Mucosa of stomach (tissue), 1 donor: ENCODE data around the gene BEX4.
A peak's percentile ranks its signal among the peaks of the same experiment; 100 is the strongest.
"Not testable (repeated sequence)": the region's sequence is repeated elsewhere in the genome, so short reads cannot be mapped to it uniquely, and the experiment has no call there.

ENCODE experiments used
- H3K27me3 ChIP-seq: one replicate; pipeline ENCODE4 v1.7.0; 2013; ENCODE audit warnings: mild to moderate bottlenecking, low read length; ENCODE audit not compliant: control insufficient read depth, insufficient read depth
- H3K36me3 ChIP-seq: one replicate; pipeline ENCODE4 v1.7.0; 2013; ENCODE audit warnings: low read length; ENCODE audit not compliant: control insufficient read depth, insufficient read depth
- H3K4me1 ChIP-seq: one replicate; pipeline ENCODE4 v1.7.0; 2013; ENCODE audit warnings: mild to moderate bottlenecking, low read length; ENCODE audit not compliant: control insufficient read depth, insufficient read depth
- H3K4me3 ChIP-seq: one replicate; pipeline ENCODE4 v1.7.0; 2013; ENCODE audit warnings: low read length
- H3K9ac ChIP-seq: one replicate; pipeline ENCODE4 v1.7.0; 2013; ENCODE audit warnings: mild to moderate bottlenecking, low read length, moderate library complexity
- H3K9me3 ChIP-seq: one replicate; pipeline ENCODE4 v1.7.0; 2013; ENCODE audit warnings: mild to moderate bottlenecking, low read length, moderate library complexity; ENCODE audit not compliant: control insufficient read depth
- donor health status: Pancreatic carcinoma.

Gene BEX4, protein sequence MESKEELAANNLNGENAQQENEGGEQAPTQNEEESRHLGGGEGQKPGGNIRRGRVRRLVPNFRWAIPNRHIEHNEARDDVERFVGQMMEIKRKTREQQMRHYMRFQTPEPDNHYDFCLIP

GRCh38 chrX:103214870-103215424, at the start of gene BEX4:
BEX4 (plus strand) TSS chrX:103215108; CDS start chrX:103216154, 1,046 bp downstream.
- H3K9me3 ChIP-seq, result no peaks in the 10 kb centered on the region
- no peaks in the 10 kb centered on the region for H3K36me3 ChIP-seq
- no peak within 1 kb of the TSS for H3K4me3 ChIP-seq
- H3K9ac ChIP-seq, result peak within 1 kb of the TSS; percentile 82
- H3K4me1 ChIP-seq, result no peaks in the 10 kb centered on the region
- no peaks in the 10 kb centered on the region for H3K27me3 ChIP-seq

DNA sequence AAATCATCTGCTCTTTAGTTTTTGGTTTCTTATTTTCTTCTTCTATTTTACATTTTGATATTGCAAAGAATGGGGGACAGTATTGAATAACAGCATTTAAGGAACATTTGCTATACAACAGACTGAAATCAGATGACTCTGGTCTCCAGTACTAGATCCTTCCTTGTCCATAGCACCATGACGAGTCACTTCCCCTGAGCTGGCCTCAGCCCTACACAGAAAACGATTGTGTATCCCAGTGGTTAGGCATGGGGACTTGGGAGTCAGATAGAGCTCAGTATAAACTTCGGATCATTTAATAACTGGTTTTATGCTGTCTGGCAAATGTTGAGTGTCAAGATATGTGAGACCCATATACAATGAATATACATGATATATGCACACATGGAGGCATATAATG, 44.7 kb upstream of the BEX4 start:
- Histone ChIP-seq H3K27me3 (no peaks in the 10 kb centered on the region), H3K9me3 (no peaks in the 10 kb centered on the region), H3K4me3 (no peak overlapping the region), H3K4me1 (no peaks in the 10 kb centered on the region), H3K36me3 (no peaks in the 10 kb centered on the region), H3K9ac (no peak overlapping the region)

DNA sequence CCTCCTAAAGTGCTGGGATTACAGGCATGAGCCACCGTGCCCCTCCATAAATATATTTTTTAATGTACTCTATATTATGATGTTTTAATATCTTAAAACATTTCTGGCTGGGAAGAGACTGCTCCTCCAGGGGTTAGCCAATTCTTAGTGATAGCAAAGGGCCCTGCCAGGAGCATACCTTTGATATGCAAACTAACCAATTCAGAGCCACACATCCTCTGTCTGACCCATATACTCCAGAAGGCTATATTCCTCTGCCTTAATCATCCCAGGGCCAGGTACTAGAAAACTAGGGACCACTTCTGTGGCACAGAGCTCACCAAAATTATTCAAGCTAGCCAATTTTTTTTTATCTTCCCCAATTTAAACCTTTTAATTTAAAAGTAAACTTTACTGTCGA, 43.6 kb upstream of the BEX4 start:
- Histone ChIP-seq H3K4me1 (no peaks in the 10 kb centered on the region), H3K9ac (no peak overlapping the region), H3K27me3 (no peaks in the 10 kb centered on the region), H3K36me3 (no peaks in the 10 kb centered on the region), H3K4me3 (no peak overlapping the region), H3K9me3 (no peaks in the 10 kb centered on the region)

GRCh38 chrX:103175256-103175655, 39.7 kb upstream of the BEX4 start:
- H3K4me3 ChIP-seq, H3K4me1 ChIP-seq, H3K36me3 ChIP-seq, H3K9me3 ChIP-seq, H3K9ac ChIP-seq, H3K27me3 ChIP-seq: not testable (repeated sequence)

DNA sequence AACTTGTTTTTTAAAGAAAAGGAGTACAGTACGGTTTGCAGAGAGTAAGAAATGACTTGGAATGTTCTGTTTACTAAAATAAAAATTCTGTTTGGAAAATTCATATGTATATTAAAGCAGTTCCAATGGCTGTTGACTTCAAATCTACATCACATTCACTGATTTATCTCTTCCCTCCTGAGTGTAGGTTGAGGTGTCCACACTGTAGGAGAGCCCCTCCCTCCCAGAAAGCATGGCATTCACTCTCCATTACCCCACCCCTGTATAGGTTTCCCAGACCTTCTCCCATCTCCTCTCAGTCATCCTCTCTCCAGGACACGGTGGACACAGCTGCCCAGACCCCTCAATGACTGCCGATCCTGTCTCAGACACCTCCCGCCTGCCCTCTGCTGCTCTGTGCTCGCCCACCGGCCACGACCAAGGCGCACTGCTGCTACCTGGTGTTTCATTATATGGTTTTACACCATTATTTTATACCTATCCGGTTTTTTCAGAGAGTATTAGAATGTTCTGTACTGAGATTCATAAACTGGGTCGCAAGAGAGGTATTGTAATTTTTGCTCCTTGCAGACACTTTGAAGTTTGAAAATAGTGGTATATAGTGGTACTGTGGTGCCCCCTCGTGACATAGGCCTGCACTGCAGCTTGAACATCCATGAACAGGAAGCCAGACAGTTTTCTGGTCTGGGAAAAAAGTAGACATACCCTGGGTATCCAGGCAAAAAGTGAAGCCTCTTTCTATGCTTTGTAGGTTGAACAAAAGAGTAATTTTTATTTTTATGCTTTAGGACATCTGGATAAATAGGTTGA, 38.8 kb upstream of the BEX4 start:
- Histone ChIP-seq H3K4me3 (no peak overlapping the region), H3K36me3 (no peaks in the 10 kb centered on the region), H3K9me3 (no peaks in the 10 kb centered on the region), H3K27me3 (no peaks in the 10 kb centered on the region), H3K9ac (no peak overlapping the region), H3K4me1 (no peaks in the 10 kb centered on the region)

DNA sequence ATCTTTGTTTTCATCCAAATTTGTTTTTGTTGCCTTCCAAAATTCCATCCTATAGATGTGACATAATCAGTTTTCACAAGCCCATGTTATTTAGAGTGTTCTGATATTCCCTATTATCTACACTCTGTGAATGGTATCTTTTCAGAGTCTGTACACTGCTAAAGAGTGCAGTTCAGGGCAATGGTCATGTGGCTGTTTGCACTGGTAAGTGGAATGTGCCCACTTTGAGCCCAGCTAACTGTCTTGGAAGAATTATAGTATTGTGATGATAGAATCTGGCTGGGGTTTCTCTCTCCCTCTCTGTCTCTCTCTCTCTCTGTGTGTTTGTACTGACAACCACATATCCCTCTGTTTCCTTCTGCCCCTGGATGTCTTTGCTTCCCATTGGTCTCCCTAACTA, 37.4 kb upstream of the BEX4 start:
- H3K9ac ChIP-seq, result no peak overlapping the region
- no peaks in the 10 kb centered on the region for H3K36me3 ChIP-seq
- H3K27me3 ChIP-seq, result no peaks in the 10 kb centered on the region
- H3K4me3 ChIP-seq, result no peak overlapping the region
- H3K4me1 ChIP-seq, result no peaks in the 10 kb centered on the region
- no peaks in the 10 kb centered on the region for H3K9me3 ChIP-seq

- Histone ChIP-seq H3K27me3 (no peaks in the 10 kb centered on the region), H3K4me1 (no peaks in the 10 kb centered on the region), H3K4me3 (no peak overlapping the region), H3K9me3 (no peaks in the 10 kb centered on the region), H3K36me3 (no peaks in the 10 kb centered on the region), H3K9ac (no peak overlapping the region)
Measured at GRCh38 chrX:103183912-103184311, 31.0 kb upstream of the BEX4 start.

GRCh38 chrX:103187953-103188475, 26.9 kb upstream of the BEX4 start:
- Histone ChIP-seq H3K27me3 (no peaks in the 10 kb centered on the region), H3K4me3 (no peak overlapping the region)

DNA sequence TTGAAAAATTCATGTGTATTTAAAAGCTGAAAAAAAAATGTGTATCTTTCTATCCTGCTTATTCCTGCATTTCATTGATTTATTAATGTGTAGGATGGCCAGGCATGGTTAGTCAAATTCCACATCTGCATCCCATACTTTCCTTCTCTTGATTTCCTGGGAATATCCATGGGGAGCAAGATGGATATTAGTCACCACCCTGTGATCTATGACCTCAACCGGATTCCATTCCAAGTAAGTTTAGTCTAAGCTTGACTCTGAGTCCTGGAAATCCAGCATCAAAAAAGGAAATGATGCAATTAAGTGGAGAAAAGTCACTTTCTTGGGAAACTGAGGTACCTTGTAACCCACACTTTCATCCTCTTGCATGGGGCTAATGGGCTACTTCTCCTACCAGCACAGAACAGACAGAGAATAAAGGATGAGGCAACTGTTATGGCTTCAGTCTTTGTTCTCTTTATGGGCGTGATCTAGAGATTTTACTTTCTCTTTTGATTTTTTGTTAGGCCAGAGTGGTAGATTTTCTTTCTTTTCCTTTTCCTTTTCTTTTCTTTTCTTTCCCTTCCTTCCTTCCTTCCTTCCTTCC, 17.1 kb upstream of the BEX4 start:
- Histone ChIP-seq H3K4me3 (no peak overlapping the region), H3K27me3 (no peaks in the 10 kb centered on the region), H3K36me3 (no peaks in the 10 kb centered on the region), H3K4me1 (no peaks in the 10 kb centered on the region), H3K9me3 (no peaks in the 10 kb centered on the region), H3K9ac (no peak overlapping the region)

More at GRCh38 chrX:103187953-103188475, 26.9 kb upstream of the BEX4 start:
- Histone ChIP-seq H3K9ac (no peak overlapping the region), H3K9me3 (no peaks in the 10 kb centered on the region), H3K36me3 (no peaks in the 10 kb centered on the region), H3K4me1 (no peaks in the 10 kb centered on the region)

DNA sequence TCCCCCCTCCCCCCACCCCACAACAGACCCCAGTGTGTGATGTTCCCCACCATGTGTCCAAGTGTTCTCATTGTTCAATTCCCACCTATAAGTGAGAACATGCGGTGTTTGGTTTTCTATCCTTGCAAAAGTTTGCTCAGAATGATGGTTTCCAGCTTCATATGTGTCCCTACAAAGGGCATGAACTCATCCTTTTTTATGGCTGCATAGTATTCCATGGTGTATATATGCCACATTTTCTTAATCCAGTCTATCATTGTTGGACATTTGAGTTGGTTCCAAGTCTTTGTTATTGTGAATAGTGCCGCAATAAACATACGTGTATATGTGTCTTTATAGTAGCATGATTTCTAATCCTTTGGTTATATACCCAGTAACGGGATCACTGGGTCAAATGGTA, 16.2 kb upstream of the BEX4 start:
- not testable (repeated sequence) for H3K27me3 ChIP-seq, H3K9ac ChIP-seq, H3K9me3 ChIP-seq, H3K4me3 ChIP-seq, H3K36me3 ChIP-seq, H3K4me1 ChIP-seq

DNA sequence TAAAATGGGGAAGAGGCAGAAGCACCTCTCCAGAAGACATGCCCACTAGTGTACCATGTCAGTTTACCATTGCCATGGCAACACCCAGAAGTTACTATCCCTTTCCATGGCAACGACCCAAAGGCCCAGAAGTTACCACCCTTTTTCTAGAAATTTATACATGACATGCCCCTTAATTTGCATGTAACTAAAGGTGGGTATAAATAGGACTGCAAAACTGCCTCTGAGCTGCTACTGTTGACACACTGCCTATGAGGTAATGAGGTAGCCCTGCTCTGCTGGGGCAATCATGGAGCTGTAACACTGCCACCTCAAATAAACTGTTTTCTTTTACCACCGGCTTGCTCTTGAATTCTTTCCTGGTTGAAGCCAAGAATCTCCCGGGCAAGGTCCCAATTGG, 13.9 kb upstream of the BEX4 start:
- Histone ChIP-seq H3K27me3 (no peaks in the 10 kb centered on the region), H3K9me3 (no peaks in the 10 kb centered on the region), H3K4me3 (no peak overlapping the region), H3K9ac (no peak overlapping the region), H3K36me3 (no peaks in the 10 kb centered on the region), H3K4me1 (no peaks in the 10 kb centered on the region)

DNA sequence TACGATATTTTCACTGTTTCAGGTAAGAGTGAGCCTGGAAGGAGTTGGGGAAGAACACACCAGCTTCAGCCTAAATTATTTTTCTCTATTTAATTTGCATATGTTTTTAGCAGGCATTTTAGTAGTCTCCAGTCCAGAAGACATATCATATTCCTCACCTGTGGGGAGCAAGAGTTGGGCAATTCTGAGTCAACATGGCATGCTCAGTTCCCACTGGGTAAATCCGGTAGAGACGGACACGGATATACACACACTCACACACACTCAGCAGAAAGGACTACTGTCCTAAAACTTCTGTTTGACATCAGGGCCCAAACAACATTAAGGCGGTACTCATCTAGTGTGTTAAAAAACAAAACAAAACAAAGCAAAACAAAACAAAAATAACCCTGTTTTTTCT, 4.9 kb upstream of the BEX4 start:
- no peaks in the 10 kb centered on the region for H3K27me3 ChIP-seq
- H3K9ac ChIP-seq, result no peak overlapping the region
- no peaks in the 10 kb centered on the region for H3K36me3 ChIP-seq

More for the DNA sequence above, 4.9 kb upstream of the BEX4 start:
- Histone ChIP-seq H3K4me1 (no peaks in the 10 kb centered on the region), H3K4me3 (no peak overlapping the region), H3K9me3 (no peaks in the 10 kb centered on the region)
